GM19025 (cell line): Measurements from ENCODE around the gene YBX2.

Experiments
- ATAC-seq: cut with Tn5 transposase; IDR thresholded peaks from one replicate; pipeline ENCODE4 v1.9.1; 2021; ENCODE audit warnings: mild to moderate bottlenecking, low read depth, moderate library complexity; ENCODE audit not compliant: unreplicated experiment

The YBX2 gene

GRCh38 chr17:7306911-7307685 is 12.7 kb upstream of the YBX2 start, which contains the start of gene EIF5A:
Gene EIF5A, plus strand, starts transcription at chr17:7307628. Its CDS starts 2,008 bp downstream, at chr17:7309636.
- peak; percentile 63 for ATAC-seq

- no peak for ATAC-seq
Observed at GRCh38 chr17:7304179-7304578, 9.7 kb upstream of the YBX2 start.

GRCh38 chr17:7296189-7296861 is 1.9 kb upstream of the YBX2 start:
- no peak for ATAC-seq

- no peak for ATAC-seq
Observed at GRCh38 chr17:7295230-7296180, 1.1 kb upstream of the YBX2 start.

- no peak for ATAC-seq
Observed at GRCh38 chr17:7293816-7294613, 424 bp downstream of the YBX2 start.

- ATAC-seq = no peak
Observed at GRCh38 chr17:7293159-7293558, 1.3 kb downstream of the YBX2 start.

- ATAC-seq = no peak
Observed at GRCh38 chr17:7292729-7293128, 1.7 kb downstream of the YBX2 start.

- no peak for ATAC-seq
Observed at GRCh38 chr17:7292194-7292593, 2.2 kb downstream of the YBX2 start.

GRCh38 chr17:7290685-7291084 is 3.8 kb downstream of the YBX2 start:
- no peak for ATAC-seq

GRCh38 chr17:7290166-7290565 is 4.3 kb downstream of the YBX2 start:
- no peak for ATAC-seq

GRCh38 chr17:7289256-7290032 is 5.0 kb downstream of the YBX2 start:
- no peak for ATAC-seq

GRCh38 chr17:7285679-7286078 is 8.8 kb downstream of the YBX2 start:
- no peak for ATAC-seq

GRCh38 chr17:7284911-7285310 is 9.5 kb downstream of the YBX2 start:
- no peak for ATAC-seq

GRCh38 chr17:7283471-7284216 is 10.8 kb downstream of the YBX2 start:
- ATAC-seq = no peak

- no peak for ATAC-seq
Observed at GRCh38 chr17:7282752-7283321, 11.6 kb downstream of the YBX2 start.

GRCh38 chr17:7281953-7282751 is 12.3 kb downstream of the YBX2 start:
- no peak for ATAC-seq
